OCI-LY7 (cell line): Measurements from ENCODE around the gene POLR2L. TPM values are rescaled to one million over a fixed set of nuclear protein-coding genes. Genes with fewer than 3 reads are reported as not detected.

Experiments used
- BruUV-seq: library from RNA; stranded (reverse); fragments of 400-500 nt; replicated peaks from 2 replicates; lab custom pipeline; 2021; lab: Mats Ljungman, UMichigan
- CTCF ChIA-PET: fragments of 300-600 bp; sonication (Branson Sonifier 250); formaldehyde crosslinking; loops from one replicate; lab custom pipeline; 2022; ENCODE audit warnings: antibody characterized with exemption; ENCODE audit not compliant: unreplicated experiment; lab: Charles Lee
- POLR2A ChIA-PET: fragments of 300-600 bp; sonication (Branson Sonifier 250); formaldehyde crosslinking; loops from one replicate; lab custom pipeline; 2022; ENCODE audit warnings: antibody characterized with exemption; lab: Charles Lee
- DNase-seq: peaks from one replicate; pipeline ENCODE4 v3.0.0-alpha.2; 2015; ENCODE audit warnings: low spot score
- H2AFZ ChIP-seq: fragments of 200-600 bp; sonication (generic), shearing (Covaris generic); 2 replicates; pipeline ENCODE4 v1.6.1; 2014; ENCODE audit warnings: mild to moderate bottlenecking, antibody characterized with exemption, low read length, moderate library complexity
- H3K27ac ChIP-seq: fragments of 200-600 bp; sonication (generic); 2 replicates; pipeline ENCODE4 v1.5.1; 2014; ENCODE audit warnings: mixed run types, low read depth, mild to moderate bottlenecking, moderate library complexity, low read length, inconsistent platforms; ENCODE audit not compliant: poor library complexity, severe bottlenecking
- H3K36me3 ChIP-seq: fragments of 200-600 bp; sonication (generic); 2 replicates; pipeline ENCODE4 v1.6.1; 2014; ENCODE audit warnings: mild to moderate bottlenecking, antibody characterized with exemption, low read length, moderate library complexity, mixed read lengths; ENCODE audit not compliant: insufficient read depth
- H3K4me1 ChIP-seq: fragments of 200-600 bp; sonication (generic); 2 replicates; pipeline ENCODE4 v1.5.1; 2014; ENCODE audit warnings: mild to moderate bottlenecking, low read length; ENCODE audit not compliant: insufficient read depth, poor library complexity, severe bottlenecking
- H3K4me2 ChIP-seq: fragments of 200-600 bp; sonication (generic); 2 replicates; pipeline ENCODE4 v1.6.1; 2014; ENCODE audit warnings: mild to moderate bottlenecking, low read length
- H3K4me3 ChIP-seq: fragments of 200-600 bp; sonication (generic); 2 replicates; pipeline ENCODE4 v1.5.1; 2014; ENCODE audit warnings: mild to moderate bottlenecking, low read depth, low read length; ENCODE audit not compliant: poor library complexity, severe bottlenecking
- H3K79me2 ChIP-seq: fragments of 200-600 bp; sonication (generic); 2 replicates; pipeline ENCODE4 v1.6.1; 2016; ENCODE audit warnings: low read depth, mild to moderate bottlenecking, low read length, moderate library complexity, mixed read lengths; ENCODE audit not compliant: insufficient read depth
- H3K9me2 ChIP-seq: fragments of 200-600 bp; sonication (generic); 2 replicates; pipeline ENCODE4 v1.6.1; 2016; ENCODE audit warnings: mild to moderate bottlenecking, low read length, mixed read lengths; ENCODE audit not compliant: insufficient read depth
- H3K9me3 ChIP-seq: fragments of 200-600 bp; sonication (generic); 2 replicates; pipeline ENCODE4 v1.6.1; 2014; ENCODE audit warnings: mild to moderate bottlenecking, mixed run types, low read length, mixed read lengths
- H4K20me1 ChIP-seq: fragments of 200-600 bp; sonication (generic); 2 replicates; pipeline ENCODE4 v1.6.1; 2014; ENCODE audit warnings: mild to moderate bottlenecking, antibody characterized with exemption, low read length, moderate library complexity, mixed read lengths; ENCODE audit not compliant: insufficient read depth
- EZH2phosphoT487 ChIP-seq: fragments of 200-600 bp; sonication (generic); IDR thresholded peaks from 2 replicates; pipeline ENCODE4 v1.6.1; 2018; ENCODE audit warnings: low read depth, borderline replicate concordance, mild to moderate bottlenecking, mixed run types, antibody characterized with exemption, low read length, moderate library complexity, mixed read lengths
- intact Hi-C: fragments of 100-400 bp; cut with micrococcal nuclease; formaldehyde crosslinking; loops from one replicate; pipeline ENCODE4 v1.10.0; 2022; ENCODE audit not compliant: unreplicated experiment
- total RNA-seq, 2 experiments: library from RNA; depleted of rRNA in 1 of 2; stranded (reverse); fragments of >200 nt in 1 of 2; shearing (Covaris generic) in 1 of 2; gene quantifications; 2 replicates each; pipeline ENCODE4 v1.2.3, GENCODE V29; 2014 to 2022
- TF ChIP-seq, protein P1 (sequence below): fragments of 200-600 bp; sonication (generic); conservative IDR thresholded peaks from 2 replicates; pipeline ENCODE4 v1.5.1; 2014; ENCODE audit warnings: mild to moderate bottlenecking, antibody characterized with exemption, low read length, moderate library complexity, mixed read lengths

POLR2L gene
- total RNA-seq, 2 experiments from 2014 or later: 88.3 to 206 TPM

GRCh38 chr11:865462-866430 is 23.4 kb upstream of the POLR2L start:
- intact Hi-C loops: no loop called here
- no TSS peak for BruUV-seq

DNA sequence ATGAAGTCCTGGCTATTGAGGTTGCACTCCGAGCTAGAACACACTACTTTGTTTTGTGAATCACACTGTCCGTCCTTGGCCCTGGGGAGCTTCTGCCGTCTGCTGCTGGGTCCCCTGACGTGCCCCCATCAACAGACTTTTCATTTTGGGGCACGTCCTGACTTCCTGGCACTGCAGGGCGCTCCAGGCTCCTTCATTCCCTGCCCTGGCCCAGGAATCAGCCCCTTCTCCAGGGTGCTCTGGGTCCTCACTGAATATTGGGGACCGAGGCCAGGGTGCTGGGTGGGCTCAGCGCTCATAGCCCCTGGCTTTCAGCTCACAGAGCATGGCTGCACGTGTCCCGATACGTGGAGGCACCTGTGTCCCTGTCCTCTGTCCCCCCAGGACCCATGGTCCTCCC is 22.6 kb upstream of the POLR2L start:
- H3K4me3 ChIP-seq: no peak overlapping the region
- POLR2A ChIA-PET: no interaction called here
- no peaks in the 10 kb centered on the region for H4K20me1 ChIP-seq
- no peak overlapping the region for H3K27ac ChIP-seq
- H2AFZ ChIP-seq: no peak overlapping the region
- H3K4me1 ChIP-seq: no peaks in the 10 kb centered on the region
- no peaks in the 10 kb centered on the region for H3K36me3 ChIP-seq
- no peak for DNase-seq
- H3K79me2 ChIP-seq: no peaks in the 10 kb centered on the region
- no peak overlapping the region for H3K4me2 ChIP-seq
- CTCF ChIA-PET: no interaction called here
- no peaks in the 10 kb centered on the region for H3K9me3 ChIP-seq
- no peaks in the 10 kb centered on the region for H3K9me2 ChIP-seq
- TF ChIP-seq EZH2phosphoT487: no peak
- TF ChIP-seq, protein P1, sequence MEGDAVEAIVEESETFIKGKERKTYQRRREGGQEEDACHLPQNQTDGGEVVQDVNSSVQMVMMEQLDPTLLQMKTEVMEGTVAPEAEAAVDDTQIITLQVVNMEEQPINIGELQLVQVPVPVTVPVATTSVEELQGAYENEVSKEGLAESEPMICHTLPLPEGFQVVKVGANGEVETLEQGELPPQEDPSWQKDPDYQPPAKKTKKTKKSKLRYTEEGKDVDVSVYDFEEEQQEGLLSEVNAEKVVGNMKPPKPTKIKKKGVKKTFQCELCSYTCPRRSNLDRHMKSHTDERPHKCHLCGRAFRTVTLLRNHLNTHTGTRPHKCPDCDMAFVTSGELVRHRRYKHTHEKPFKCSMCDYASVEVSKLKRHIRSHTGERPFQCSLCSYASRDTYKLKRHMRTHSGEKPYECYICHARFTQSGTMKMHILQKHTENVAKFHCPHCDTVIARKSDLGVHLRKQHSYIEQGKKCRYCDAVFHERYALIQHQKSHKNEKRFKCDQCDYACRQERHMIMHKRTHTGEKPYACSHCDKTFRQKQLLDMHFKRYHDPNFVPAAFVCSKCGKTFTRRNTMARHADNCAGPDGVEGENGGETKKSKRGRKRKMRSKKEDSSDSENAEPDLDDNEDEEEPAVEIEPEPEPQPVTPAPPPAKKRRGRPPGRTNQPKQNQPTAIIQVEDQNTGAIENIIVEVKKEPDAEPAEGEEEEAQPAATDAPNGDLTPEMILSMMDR: no peak
- BruUV-seq: no TSS peak
- intact Hi-C loops: no loop called here

More at GRCh38 chr11:865462-866430, 23.4 kb upstream of the POLR2L start:
- Histone ChIP-seq H2AFZ (no peak overlapping the region), H3K79me2 (no peaks in the 10 kb centered on the region), H3K4me2 (no peak overlapping the region), H3K4me3 (no peak overlapping the region), H4K20me1 (no peaks in the 10 kb centered on the region), H3K36me3 (no peaks in the 10 kb centered on the region), H3K9me3 (no peaks in the 10 kb centered on the region), H3K9me2 (no peaks in the 10 kb centered on the region), H3K27ac (no peak overlapping the region), H3K4me1 (no peaks in the 10 kb centered on the region)
- TF ChIP-seq, protein P1: no peak
- no peak for TF ChIP-seq EZH2phosphoT487
- CTCF ChIA-PET: no interaction called here
- no peak for DNase-seq
- POLR2A ChIA-PET: interaction anchor here (0.5 kb wide), 1 partner anchor 1576 kb away, joined by 6 read pairs; no protein-coding TSS in a partner anchor
